SW480 (cell line): Measurements from ENCODE around the gene NDUFS5.
"Not testable (repeated sequence)": the region's sequence is repeated elsewhere in the genome, so short reads cannot be mapped to it uniquely, and the experiment has no call there.

Experiments used
- DNase-seq: peaks from one replicate; pipeline ENCODE4 v3.0.0-alpha.2; 2016; ENCODE audit warnings: low spot score

Gene NDUFS5

DNA sequence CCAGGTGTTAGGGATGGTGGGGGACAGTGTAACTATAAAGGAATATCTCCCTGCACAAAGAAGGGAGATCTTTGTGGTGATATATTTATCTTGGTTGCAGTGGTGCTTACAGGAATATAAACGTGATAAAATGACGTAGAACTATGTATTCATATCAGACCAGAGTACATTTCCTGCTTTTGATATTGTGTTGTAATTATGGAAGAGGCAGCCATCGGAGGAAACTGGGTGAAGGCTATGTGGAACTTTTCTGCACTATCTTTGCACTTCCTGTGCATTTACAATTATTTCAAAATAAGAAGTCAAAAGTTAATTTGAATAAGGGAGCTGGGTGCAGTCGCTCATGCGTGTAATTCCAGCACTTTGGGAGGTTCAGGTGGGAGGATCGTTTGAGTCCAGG, 37.6 kb downstream of the NDUFS5 start:
- no peak for DNase-seq

DNA sequence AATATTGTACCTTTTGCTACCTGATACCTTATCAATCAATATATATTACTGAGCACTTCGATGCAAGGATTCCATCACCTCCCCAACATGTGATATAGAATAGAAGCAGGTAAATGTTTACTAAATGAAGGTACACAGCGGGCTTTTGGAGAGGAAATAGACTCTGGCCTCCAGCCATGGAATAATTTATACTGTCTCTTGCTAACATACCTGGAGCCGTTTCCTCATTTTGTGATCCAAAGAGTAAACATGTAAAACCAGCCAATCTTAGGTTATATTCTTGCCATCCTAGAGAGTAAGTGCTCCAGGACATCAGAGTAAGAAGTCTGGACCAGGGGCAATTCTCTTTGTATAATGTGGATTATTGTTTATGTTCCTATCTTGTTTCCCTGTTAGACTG, 39.4 kb downstream of the NDUFS5 start:
- DNase-seq, result no peak

DNA sequence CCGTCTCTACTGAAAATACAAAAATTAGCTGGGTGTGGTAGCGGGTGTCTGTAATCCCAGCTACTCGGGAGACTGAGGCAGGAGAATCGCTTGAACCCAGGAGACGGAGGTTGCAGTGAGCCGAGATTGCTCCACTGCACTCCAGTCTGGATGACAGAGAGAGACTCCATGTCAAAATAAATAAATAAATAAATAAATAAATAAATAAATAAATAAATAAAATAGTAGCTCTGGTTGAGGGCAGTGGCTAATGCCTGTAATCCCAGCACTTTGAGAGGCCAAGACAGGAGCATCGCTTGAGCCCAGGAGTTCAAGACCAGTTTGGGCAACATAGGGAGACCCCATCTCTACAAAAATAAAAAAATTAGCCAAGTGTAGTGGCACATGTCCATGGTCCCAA, 42.1 kb downstream of the NDUFS5 start:
- DNase-seq, result not testable (repeated sequence)

DNA sequence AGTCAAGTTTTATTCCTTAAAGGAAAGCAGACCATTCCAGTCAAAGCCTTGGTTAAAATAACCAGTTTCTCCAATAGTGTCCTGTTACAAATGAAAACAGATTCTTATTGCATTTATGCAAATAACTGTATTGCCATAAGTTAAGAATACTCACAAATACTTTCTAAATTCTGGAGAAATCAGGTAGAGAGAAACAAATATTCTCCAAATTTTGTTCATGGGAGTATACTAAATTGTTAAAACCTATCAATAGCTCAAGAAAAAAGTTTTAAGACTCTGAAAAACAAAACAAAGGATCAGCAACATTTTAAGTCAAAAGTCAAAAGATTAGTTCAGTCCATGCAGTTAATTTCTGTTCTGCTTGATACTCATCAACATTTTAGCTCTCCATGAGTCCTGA, 45.4 kb downstream of the NDUFS5 start:
- not testable (repeated sequence) for DNase-seq

DNA sequence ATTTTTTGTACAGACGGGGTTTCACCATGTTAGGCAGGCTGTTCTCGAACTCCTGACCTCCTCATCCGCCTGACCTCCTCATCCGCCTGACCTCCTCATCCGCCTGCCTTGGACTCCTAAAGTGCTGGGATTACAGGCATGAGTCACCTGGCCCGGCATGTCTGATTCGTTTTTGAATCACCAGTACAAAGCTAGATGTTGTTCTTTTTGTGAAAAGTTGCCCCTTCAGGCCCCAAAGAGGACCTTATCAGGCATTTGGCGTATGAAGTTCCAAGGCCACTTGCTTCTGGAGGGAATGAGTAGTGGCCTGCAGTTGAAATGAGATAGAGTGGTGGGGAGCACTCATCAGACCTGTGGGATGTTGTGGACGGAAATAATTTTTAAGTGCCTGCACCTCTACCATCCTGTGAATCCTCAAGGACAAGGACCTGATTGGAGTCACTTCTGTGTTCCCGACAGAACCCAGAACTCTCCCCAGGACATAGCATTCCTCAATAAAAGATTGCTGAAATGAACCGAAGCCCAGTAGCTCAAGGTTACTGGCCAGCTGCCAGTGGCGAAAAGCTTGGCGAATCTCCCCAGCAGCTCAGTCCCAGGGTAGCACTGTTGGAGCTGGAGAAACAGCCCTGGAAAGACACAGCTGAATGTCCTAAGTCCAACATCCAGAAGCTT, 50.1 kb downstream of the NDUFS5 start:
- DNase-seq, result no peak

DNA sequence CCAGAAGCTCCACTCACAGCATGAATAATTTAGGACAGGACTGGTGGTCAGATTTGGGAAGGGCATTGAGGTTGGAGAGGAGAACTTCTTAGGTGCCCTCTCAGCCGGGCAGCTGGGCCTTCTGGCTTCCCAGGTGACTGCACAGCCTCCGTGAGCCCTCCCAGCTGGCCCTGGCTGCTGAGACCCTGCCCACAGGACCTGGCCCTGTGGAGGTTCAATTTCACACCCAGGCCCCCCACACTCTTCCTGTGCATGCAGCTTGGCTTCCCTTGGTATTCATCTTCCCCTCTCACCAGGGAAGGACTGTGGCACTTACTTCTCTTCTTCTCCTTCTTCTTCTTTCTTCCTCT, 50.6 kb downstream of the NDUFS5 start:
- no peak for DNase-seq

DNA sequence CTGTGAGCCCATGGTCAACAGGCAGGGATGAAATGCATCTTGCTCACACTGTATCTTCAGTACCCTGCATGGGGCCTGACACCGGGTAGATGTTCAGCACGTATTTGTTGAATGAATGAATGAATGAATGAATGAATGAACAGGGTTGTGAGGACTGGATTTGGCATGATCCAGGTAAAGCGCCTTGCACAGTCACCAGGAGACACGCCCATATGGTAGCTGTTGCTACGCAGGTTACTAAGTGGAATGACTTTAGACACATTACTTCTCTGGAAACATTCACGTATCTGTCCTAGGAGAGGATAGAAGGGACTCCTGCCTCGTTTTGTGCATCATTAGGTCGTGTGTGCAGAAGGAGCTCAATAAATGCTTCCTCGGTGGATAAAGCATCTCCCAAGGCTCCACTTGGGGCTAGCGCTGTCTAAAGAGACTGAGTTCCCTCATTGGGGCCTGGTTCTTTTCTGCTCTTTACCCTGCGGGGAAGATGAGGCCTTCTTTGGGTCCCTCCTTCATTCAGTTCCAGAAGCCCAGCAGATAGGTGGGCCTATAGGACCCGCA, 54.2 kb downstream of the NDUFS5 start:
- DNase-seq, result no peak

DNA sequence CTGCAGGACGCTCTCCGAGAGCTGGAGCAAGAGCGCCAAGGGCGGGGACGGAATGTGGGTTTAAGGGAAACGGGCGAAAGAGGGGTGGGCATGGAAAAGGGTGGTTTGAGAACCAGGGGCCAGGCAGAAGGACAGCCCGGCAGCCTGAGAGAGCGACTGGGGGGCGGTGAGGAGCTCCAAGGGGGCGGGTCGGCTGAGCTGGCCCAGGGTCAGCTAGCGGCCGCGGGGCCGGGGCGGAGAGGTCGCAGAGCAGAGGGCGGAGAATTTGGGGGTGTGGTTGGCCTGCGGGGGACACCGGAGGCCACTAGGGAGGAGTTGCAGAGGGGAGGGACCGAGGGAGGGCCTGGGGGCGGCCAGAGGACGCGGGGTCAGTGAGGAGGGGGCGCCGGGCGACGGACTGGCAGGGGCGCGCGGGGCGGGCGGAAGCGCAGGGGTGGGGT, 54.7 kb downstream of the NDUFS5 start:
- no peak for DNase-seq

DNA sequence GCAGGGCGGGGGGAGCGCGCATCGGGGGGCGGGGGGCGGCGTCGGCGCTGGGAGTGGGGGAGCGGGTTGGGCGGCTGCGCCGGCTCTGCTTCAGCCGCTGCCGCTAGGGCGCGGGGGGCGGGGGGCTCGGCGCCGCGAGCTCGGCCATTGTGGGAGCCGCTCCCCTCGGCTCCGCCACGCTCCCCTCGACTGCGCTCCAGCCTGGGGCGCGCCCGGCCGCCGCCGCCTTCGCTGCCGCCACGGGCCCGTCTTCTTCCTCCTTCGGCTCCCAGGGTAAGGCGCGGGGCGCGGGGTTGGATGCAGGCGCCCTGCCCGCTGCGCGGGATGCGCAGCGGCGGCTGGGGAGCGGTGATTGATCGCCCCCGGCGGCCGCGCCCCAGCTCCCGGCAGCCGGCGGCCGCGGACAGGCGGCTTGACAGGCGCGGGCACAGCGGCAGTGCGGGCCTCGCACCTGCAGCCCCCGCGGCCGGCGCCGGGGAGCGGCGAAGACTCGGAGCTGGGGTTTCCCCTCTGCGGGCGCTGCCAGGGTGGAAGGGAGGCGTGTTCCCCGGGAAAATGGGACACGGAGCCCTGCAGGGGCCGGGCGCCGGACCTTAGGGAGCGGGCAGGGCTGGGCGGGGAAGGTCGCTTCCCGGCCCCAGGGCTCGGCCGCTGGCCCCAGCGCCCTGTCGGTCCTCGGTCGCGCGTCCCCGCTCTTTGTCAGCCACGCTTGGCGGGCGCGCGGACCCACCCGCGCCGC, 55.3 kb downstream of the NDUFS5 start:
- DNase-seq, result no peak

DNA sequence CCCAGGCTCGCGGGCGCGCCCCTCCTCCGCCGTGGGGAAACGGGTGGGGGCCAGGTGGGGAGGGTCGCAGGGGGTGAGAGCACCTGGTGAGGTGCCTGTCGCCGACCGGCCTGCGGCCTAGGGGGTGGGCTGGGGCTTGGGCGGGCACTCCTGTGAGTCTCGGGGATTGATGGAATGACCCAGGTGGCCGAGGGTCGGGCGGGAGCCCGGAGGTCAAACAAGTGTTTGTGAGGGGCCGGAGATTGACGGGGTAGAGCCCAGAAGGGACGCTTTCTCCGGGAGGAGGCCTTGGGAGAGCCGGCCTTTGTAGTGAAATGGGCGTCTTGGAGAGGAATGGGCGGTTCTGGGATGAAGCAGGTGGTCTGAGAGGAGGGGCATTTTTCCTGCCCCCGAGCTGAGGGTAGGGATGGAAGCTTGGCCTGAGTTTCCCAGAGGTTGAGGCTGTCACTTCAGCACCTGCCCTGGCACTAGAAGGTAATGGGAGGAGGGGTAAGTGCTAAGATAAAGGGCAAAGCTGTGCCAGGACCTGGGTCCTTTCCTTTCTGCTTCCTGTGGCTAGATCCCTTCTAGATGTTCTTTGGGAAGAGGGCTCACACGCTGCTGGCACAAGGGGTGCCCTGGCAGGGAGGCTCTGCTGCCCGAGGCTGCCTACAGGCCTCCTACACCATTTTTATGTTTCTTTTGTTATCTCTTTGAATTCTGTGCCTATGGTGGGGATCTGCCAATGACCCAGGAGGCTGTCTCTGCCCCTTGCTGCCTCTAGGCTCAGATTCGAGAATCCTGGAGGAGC, 56.1 kb downstream of the NDUFS5 start:
- no peak for DNase-seq

DNA sequence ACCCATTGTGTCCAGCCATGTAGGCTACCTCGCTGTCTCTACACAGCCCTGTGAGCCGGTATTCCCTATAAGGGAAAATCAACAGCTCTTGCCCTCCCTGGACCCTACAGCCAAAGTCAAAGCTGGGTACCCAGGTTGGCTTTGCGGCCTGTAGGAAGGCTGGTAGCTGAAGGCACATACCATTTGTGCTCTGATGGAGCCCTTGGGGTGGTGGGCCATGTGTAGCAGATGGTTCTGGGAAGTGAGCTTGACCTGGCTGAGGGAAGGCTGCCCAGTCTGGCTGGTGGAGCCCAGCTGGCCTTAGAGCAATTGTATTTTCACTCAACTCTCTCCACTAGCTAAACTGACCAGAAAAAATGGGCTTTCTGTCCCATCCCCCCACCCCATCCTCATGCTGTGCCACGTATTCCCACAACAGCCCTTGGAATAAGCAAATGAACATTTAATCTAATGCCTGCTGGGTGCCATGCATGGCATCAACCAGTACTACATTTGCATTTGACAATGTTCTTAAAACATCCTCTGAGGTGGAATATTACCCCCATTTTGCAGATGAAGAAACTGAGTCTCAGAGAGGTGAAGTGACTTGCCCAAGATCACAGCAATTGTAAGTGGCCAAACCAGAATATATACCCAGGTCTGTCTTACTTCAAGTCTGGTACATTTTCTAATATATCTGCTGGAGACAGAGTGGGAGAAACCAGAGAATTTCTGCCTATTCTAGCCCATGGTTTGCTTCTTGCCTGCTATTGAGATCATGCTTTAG, 56.8 kb downstream of the NDUFS5 start:
- no peak for DNase-seq

DNA sequence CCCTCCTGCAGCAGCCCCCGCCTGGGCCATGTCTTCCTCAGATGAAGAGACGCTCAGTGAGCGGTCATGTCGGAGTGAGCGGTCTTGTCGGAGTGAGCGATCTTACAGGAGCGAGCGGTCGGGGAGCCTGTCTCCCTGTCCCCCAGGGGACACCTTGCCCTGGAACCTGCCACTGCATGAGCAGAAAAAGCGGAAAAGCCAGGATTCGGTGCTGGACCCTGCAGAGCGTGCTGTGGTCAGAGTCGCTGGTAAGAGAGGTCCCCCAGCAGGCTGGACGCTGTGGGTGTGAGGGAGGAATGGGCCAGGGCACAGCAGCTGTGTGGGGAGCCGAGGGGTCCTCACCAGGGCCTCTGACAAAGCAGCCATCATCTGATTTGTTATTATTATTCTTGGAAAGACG, 58.0 kb downstream of the NDUFS5 start:
- DNase-seq, result no peak
